ENCODE data around the gene GTPBP4. TPM values are rescaled to one million over a fixed set of nuclear protein-coding genes. Genes with fewer than 3 reads are reported as not detected.
"Not testable (repeated sequence)": the region's sequence is repeated elsewhere in the genome, so short reads cannot be mapped to it uniquely, and the experiment has no call there.

GTPBP4 gene
- total RNA-seq, 1 donor from 2014 or later = 135 TPM

GRCh38 chr10:1061930-1062774 is 73.9 kb downstream of the GTPBP4 start:
- Mint-ChIP-seq H3K4me1 (ENCODE audit: low read depth) (peaks cover 66% of the 10 kb centered on the region), H3K27me3 (ENCODE audit: low read depth) (no peaks in the 10 kb centered on the region), H3K4me3 (ENCODE audit: low read depth) (peak overlapping the region; percentile 37), H3K36me3 (ENCODE audit: low read depth) (peaks cover 58% of the 10 kb centered on the region), H3K27ac (peak overlapping the region; percentile 50), H3K9me3 (no peaks in the 10 kb centered on the region)
- intact Hi-C loops (cut with micrococcal nuclease) = loop anchor here (2.0 kb wide), 1 partner anchor 49 kb away; no protein-coding TSS in a partner anchor
- no peak for DNase-seq (ENCODE audit: low spot score)

DNA sequence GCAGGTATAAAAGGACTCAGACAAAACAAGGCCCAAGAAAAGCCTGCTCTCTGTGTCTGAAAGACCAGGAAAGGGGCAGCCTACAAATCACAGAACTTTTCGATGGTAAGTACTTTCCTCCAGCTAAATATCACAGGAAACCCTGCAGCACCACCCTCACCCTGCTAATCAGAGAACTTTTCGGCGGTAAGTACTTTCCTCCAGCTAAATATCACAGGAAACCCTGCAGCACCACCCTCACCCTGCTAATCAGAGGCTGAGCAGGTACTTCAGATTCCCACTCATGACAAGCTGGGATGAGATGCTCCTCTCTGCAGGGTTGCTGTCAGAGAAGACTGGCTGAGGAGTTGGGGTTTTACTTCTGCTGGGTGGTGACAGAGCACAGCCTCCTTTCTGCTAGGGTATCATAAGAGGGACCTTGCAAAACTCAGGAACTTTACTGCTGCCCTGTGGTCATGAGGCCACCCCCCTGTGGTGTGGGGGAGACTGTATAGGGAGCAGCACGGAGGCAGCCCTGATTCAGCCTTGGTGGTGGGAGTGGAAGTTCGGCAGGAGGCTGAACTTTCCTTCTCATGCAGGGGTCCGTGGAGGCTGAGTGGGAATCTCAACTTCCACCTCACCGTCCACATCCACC is 75.1 kb downstream of the GTPBP4 start:
- peaks cover 56% of the 10 kb centered on the region for H3K36me3 Mint-ChIP-seq (ENCODE audit: low read depth)
- intact Hi-C loops (cut with micrococcal nuclease) = loop anchor here (2.0 kb wide), 1 partner anchor 47 kb away; no protein-coding TSS in a partner anchor
- H3K4me1 Mint-ChIP-seq (ENCODE audit: low read depth) = peaks cover 64% of the 10 kb centered on the region
- no peaks in the 10 kb centered on the region for H3K9me3 Mint-ChIP-seq
- peak overlapping the region; percentile 37 for H3K4me3 Mint-ChIP-seq (ENCODE audit: low read depth)
- H3K27me3 Mint-ChIP-seq (ENCODE audit: low read depth) = no peaks in the 10 kb centered on the region
- peak overlapping the region; percentile 50 for H3K27ac Mint-ChIP-seq
- DNase-seq (ENCODE audit: low spot score) = no peak

DNA sequence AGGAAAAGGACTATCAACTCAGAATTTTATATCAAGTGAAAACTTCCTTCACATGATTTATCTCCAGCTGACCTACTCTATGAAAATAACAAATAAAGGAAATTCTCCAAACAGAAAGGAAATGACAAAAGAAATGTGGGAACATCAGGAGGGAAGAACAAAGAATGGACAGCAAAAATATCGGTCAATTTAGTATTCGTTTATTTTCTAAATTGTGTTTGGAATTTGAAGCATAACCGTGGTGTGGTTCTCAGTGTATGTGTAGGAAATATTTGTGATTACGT is 76.7 kb downstream of the GTPBP4 start:
- no peak overlapping the region for H3K4me3 Mint-ChIP-seq (ENCODE audit: low read depth)

DNA sequence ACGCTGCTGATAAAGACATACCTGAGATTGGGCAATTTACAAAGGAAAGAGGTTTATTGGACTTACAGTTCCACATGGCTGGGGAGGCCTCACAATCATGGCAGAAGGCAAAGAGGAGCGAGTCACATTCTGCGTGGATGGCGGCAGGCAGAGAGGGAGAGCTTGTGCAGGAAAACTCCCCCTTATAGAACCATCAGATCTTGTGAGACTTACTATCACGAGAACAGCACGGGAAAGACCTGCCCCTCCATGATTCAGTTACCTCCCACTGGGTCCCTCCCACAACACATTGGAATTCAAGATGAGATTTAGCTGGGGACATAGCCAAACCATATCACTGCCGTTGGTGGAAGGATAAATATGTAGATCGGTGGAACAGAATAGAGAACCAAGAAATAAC is 78.5 kb downstream of the GTPBP4 start:
- peaks cover 45% of the 10 kb centered on the region for H3K36me3 Mint-ChIP-seq (ENCODE audit: low read depth)
- H3K4me3 Mint-ChIP-seq (ENCODE audit: low read depth); H3K9me3 Mint-ChIP-seq; DNase-seq (ENCODE audit: low spot score); H3K27ac Mint-ChIP-seq; intact Hi-C loops (cut with micrococcal nuclease); H3K27me3 Mint-ChIP-seq (ENCODE audit: low read depth): not testable (repeated sequence)
- H3K4me1 Mint-ChIP-seq (ENCODE audit: low read depth) = peaks cover 55% of the 10 kb centered on the region

More for the DNA sequence above, 76.7 kb downstream of the GTPBP4 start:
- Mint-ChIP-seq H3K27ac (no peak overlapping the region), H3K36me3 (ENCODE audit: low read depth) (peaks cover 52% of the 10 kb centered on the region), H3K9me3 (no peaks in the 10 kb centered on the region), H3K4me1 (ENCODE audit: low read depth) (peaks cover 66% of the 10 kb centered on the region), H3K27me3 (ENCODE audit: low read depth) (no peaks in the 10 kb centered on the region)
- DNase-seq (ENCODE audit: low spot score) = no peak
- intact Hi-C loops (cut with micrococcal nuclease) = no loop called here

DNA sequence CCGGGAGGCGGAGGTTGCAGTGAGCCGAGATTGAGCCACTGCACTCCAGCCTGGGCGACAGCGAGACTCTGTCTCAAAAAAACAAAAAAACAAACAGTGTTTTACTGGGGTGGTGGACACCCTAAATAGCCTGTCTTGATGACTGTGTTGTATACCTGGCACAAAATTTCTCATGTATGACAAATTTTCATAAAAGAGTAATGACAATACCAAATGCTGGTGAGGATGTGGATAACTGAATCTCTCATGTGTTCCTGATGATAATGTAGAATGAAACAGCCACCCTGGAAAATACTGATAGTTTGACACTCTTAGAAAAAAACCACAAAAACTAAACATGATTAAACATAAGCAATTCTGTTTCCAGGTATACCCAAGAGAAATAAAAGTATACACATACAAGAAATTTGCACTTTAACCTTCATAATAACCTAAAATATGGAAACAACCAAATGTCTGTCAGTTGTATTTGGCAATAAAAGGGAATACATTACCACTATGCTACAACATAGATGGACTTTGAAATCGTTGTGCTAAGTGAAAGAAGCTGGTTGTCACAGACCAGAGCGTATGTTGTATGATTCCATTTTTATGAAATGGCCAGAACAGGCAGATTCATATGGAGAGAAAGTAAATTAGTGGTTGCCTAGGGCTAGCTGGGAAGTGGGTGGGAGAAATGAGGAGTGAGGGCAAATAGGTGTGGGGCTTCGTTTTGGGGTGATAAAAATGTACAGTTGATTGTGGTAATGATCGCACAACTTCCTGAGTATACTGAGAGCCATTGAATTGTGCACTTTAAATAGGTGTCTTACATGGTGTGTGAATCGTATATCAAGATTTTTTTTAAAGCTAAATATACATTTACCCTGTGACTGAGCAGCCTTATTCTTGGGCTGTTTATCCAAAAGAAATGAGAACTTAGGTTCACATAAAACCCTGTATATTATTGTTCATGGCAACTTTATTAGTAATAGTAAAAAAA is 80.4 kb downstream of the GTPBP4 start:
- Mint-ChIP-seq H3K27me3 (ENCODE audit: low read depth) (no peaks in the 10 kb centered on the region), H3K27ac (peak overlapping the region; percentile 25), H3K4me3 (ENCODE audit: low read depth) (no peak overlapping the region), H3K36me3 (ENCODE audit: low read depth) (peaks cover 44% of the 10 kb centered on the region), H3K4me1 (ENCODE audit: low read depth) (peaks cover 36% of the 10 kb centered on the region), H3K9me3 (no peaks in the 10 kb centered on the region)
- no peak for DNase-seq (ENCODE audit: low spot score)
- intact Hi-C loops (cut with micrococcal nuclease) = no loop called here

Other genes starting within 250 kb of the GTPBP4 start
- 137 and 152 TPM in 2 replicates for gene LARP4B, start 56.7 kb upstream of the GTPBP4 start, total RNA-seq
- not detected in 2 replicates for gene IDI2, start 37.4 kb downstream of the GTPBP4 start, total RNA-seq
- gene IDI1, start 60.7 kb downstream of the GTPBP4 start, total RNA-seq = 80.1 and 89.6 TPM in 2 replicates
- 17.0 and 18.9 TPM in 2 replicates for gene WDR37, start 68.0 kb downstream of the GTPBP4 start, total RNA-seq

All from activated T-helper 2 cell treated with anti-CD3 and anti-CD28 coated beads, Interferon-gamma antibody, Interleukin-2, Interleukin-4, amounts not matched to agents 10 μg/mL and 5 μg/mL and 100 μg/mL, durations not matched to agents 14 hours and 24 hours and 36 hours (primary cell).